Hematopoietic multipotent progenitor cell treated with erythropoietin and hydrocortisone succinate and interleukin-3 and kit ligand, for 8 days (in vitro differentiated cells): ENCODE results near the gene GRHL1.

Source experiments
- DNase-seq: peaks from one replicate; pipeline ENCODE4 v3.0.0-alpha.2; 2015

The GRHL1 gene

DNA sequence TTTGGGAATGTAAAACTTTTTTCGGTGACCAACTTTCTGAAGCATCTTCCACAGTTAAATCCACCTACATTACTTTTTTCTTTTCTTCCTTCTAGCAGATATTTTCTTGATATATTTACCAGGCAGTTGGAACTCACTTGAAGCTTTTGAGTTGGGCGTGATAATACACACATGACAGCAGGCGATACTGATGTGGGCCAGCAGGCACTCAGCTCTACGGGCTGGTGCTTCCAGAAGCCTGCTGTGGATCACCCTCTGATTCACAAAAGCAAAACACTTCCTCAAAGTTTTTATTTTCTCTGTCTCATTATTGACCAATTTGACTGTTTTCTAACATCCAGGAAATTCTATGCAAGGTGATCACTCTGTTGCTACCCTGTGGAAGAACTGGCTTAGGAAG is 22.9 kb downstream of the GRHL1 start:
- no peak for DNase-seq

DNA sequence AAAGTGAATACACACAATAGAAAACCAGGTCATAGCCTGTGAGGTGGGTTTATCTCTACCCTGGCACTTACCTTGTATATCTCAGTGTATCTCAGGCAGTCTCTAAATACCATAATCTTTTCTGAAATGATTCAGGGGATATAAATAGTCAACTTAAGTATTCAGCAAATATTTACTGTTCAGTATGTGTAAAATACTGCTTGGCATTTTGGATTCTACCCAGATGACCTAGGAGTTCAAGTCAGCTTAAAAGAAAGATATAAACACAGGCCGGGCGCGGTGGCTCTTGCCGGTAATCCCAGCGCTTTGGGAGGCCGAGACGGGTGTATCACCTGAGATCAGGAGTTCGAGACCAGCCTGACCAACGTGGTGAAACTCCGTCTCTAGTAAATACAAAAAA is 23.8 kb downstream of the GRHL1 start:
- DNase-seq: no peak

DNA sequence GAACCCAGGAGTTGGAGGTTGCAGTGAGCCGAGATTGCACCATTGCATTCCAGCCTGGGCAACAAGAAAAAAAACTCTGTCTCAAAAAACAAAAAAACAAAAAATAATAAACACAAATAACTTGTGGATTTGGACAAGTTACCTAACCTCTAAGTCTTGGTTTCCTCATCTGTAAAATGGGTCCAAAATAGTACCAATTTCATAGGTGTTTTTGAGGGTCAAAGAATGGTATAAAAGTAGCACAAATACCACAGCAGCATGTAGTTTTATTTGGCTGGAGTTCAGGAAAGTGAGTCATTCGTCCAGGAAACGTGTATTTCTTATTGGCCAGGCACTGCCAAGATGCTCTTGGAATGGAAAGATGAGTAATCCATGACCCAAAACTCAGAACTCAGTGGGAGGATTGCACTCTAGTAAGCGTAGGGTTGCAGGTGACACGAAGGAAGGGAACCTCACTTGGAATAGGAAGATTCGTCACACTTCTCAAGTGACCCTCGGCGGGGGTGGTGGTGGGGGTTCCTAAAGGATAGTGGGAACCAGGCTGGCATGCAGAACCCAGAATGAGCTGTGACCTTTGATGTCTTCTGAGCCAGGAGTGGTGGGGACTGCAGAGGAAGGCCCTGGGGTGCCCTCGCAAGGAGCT is 24.4 kb downstream of the GRHL1 start:
- DNase-seq: peak; percentile 56

DNA sequence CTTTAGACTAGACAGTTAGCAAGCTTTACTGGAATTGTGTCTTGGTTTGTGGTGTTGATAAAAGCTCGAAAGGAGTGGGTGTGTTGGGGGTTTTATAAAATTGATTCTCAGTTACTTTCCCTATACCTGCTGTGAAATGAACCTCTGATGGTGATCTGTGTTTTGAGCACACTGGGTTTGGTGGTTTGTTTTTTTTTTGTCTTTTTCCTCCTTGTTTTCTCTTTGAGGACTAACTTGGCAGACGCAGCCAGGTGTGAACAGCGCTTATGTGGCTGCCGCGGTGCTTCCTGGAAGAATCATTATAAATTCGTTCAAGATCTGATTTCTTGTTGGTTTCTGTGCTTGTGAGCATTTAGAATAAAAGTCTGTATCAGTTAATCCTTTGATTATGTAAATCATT is 28.5 kb downstream of the GRHL1 start:
- no peak for DNase-seq

DNA sequence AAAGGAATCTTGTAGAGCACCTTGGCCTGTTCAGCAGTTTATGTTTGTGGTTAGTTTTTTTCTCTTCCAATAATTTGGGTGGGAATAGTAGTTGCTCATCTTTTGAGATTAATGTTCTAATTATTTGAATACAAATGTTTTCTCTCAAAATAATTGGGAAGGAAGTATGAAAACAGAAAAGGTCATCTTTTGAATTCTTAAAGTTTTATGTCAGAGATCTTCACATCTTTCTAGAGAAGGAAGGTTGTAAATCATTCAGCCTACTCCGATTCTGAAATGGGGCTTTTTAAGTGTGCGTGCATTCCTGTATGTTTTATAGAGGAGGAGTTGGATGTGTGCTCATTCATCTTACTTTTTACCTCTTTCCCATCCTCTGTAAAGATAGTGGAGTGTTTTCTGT is 29.0 kb downstream of the GRHL1 start:
- DNase-seq: no peak

DNA sequence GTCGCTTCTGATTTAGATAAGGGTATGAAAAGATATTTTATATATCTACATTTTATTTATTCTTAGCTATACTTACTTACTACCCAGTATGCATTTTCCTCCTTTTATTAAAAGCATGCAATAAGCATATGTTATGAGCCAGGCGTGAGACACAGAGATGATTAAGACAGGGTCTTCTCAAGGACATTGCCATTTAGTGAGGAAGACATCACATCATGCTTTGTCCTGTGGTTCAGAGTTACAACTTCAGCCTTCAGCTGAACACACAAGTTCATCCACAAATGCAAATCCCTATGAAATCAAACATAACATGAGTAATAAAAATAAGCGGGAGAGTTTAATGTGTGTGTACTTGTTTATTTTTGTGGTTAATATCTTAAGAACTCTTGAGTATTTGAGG is 30.2 kb downstream of the GRHL1 start:
- no peak for DNase-seq

DNA sequence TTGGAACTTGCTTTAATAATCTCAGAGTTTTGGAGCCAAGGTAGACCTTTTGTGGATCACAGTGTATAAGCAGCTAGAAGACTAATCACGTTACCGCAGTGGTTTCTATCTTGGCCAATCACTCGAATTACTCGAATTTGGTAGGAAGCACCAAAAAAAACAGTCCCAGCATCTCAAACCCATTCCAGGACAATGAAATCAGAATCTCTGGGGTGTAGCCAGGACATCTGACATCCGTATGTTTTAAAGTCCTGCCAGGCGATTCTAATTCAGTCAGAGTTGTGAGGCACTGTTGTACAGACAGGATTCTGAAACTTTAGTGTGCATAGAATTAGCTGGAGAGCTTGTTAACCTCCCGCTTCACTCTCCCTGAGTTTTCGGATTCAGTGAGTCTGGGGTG is 30.8 kb downstream of the GRHL1 start:
- DNase-seq: no peak

DNA sequence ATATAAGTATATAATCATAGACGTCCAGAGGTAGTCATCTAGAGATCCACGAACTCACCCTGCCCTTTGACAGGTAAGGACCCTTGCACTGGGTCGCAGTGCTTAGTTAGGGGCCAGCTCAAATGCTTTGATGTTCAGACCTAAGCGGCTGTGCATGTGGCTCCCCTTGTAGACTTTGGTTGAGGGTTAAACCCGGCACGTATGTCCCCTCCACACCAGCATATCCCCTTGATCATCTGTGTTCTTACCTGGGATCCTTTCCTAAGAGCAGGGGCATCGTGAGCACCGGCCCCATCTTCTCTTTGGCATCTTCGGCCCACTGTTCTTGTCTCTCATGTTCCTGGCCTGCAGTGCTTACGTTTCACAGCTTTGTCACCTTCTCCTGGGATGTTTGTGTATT is 31.4 kb downstream of the GRHL1 start:
- DNase-seq: no peak

DNA sequence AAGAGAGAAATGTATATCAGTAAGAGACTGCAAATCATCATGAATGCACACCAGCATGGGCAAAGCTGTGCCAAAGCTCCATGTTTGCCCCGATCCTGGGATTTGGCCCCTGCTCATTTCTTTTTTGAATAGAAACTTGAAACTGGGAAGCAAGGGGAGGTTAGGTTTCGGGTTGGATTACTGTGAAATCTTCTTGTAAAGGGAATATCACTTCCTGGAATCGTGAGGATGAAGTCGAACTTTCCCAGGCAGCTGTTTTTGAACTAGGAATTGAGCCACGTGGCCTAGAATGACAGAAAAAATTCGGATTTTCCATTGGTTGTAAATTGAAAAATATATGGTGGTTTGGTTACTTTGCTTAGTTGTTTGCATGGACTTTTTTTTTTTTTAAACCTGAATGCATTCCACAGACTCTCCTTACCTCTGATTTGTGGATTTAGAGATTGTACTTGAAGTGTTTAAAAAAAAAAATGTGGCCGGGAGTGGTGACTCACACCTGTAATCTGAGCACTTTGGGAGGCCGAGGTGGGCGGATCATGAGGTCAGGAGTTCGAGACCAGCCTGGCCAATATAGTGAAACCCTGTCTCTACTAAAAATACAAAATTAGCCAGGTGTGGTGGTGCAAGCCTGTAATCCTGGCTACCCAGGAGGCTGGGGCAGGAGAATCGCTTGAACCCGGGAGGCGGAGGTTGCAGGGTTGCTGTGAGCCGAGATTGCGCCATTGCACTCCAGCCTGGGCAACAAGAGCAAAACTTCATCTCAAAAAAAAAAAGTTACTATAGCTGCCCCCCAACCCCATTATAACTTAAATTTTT is 32.1 kb downstream of the GRHL1 start:
- DNase-seq: no peak

DNA sequence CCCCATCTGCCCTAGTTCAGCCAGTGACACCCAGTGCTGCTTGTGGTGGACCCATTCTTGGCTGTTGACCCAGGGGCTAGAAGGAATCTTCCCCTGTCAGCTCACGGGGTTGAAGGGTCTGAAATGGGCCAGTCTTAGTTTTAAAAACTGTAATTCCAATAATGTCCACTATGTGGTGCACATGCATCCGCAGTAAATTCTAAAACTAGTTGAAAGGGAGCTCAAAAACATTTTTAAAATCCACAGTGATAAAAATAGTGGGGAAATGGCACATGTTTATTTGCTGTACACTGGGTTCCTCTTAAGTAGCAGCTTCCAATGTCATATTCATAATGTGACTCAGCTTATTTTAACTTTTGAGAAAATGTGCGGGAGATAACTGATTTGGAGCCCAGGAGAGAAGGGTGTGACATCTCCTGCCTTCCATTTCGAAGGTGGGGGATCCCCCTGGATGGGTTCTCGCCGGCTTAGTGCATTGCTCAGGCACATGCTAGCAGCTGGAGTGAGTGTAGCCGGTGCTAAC is 32.8 kb downstream of the GRHL1 start:
- peak; percentile 69 for DNase-seq

DNA sequence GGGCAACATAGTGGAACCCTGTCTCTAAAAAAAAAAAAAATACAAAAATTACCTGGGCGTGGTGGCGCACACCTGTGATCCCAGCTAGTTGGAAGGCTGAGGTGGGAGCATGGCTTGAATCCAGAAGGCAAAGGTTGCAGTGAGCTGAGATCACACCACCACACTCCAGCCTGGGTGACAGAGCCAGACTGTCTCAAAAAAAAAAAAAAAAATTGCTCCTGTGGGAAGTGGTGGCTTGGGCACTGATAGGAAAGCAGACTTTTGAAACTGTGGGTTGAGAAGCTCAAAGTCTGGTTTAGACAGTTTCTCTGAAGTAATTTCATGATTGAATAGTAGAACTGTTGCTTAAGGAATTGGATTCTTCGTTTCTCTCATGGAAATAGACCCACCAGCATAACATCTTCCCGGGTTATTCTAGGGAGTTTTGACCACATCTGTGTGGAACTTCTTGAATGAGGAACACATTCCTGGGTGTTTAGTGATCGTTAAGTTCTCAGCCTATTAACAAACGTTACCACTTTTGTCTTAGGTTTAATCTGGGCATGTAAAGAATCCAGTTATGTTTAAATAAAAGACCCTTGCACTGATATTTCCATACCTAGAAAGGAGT is 33.5 kb downstream of the GRHL1 start:
- DNase-seq: no peak

DNA sequence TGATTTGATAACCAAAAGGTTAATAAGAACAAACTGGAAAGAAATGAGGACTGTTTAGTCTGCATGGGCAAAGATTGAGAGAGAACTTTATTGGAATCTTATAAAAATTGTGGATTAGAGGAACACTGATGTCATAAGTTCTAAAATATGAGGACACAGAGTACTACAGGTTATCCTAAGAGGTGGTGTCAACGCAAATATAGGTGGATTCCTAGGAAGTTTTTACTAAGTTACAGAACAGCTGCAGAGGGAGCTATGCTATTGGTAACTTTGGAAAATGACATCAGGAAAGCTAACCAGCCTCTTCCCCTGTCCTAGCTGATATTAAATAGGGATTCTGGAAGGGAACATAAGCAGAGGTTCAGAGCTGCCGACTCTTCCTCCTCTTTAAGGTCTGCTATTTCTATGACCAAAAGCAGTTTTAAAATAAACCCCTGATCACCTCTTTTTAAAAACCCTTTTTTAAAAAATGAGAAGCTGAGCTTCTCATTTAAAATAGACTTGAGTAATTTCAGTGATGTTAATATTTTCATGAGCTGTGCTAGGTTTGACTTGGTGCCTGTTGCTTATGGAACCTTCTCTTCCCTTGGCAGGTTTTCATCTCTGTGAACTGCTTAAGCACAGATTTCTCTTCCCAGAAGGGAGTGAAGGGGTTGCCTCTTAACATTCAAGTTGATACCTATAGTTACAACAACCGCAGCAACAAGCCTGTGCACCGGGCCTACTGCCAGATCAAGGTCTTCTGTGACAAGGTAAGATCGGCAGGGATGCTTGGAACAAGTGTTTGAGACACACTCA is 34.2 kb downstream of the GRHL1 start:
- DNase-seq: no peak

DNA sequence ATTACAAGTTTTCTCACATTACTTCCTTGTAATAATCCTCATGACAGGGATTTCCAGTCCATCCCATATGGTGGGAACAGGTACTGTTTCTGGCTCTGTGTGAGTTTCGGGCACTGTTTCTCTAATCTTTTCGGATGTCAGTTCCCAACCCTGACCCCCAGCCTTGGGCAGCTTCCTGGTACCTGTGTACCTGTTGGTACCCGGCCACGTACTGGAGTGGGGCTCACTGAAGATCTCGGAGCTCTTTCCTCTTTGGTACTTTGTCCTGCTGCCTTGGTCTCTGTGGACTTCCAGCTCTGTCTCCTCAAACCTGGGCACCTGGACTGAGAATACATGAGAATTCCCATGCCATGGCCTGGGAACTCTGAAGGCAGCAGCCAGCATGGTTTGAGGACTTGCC is 36.8 kb downstream of the GRHL1 start:
- DNase-seq: no peak

DNA sequence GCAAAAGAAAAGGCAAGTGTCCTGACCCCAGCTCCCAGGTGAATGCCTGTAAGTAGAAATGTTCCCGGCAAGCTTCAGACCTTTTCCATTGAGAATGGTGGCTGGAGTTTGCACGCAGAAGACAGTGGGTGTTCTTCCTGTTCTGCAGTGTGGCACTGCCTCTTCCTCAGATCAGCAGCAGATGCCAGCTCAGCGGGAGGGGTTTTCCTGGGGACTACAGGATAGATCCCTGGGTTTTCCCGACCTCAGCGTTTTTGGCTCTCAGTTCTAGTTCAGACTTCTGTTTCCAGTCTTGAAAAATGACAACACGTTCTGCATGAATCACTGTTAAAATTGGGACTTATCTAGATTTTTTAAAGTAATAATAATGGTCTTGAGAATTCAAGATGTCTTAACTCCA is 39.2 kb downstream of the GRHL1 start:
- no peak for DNase-seq

DNA sequence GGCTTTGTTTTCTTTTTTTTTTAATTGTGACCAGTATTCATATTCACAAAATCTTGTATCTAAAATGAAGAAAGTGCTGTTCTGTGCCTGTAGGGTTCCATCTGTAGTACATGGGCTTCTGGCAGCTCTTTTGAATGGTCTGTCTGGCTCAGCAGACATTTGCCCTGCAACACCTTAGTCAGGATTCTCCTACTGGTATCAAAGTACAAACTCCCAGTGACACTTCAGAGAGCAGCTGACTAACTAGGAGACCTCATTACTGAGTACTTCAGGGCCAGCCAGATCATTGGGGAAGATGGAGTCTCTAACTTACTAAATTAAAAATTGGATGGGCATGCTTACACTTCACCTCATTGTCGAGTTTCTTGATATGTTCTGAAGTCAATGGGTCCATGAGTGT is 39.7 kb downstream of the GRHL1 start:
- DNase-seq: no peak

DNA sequence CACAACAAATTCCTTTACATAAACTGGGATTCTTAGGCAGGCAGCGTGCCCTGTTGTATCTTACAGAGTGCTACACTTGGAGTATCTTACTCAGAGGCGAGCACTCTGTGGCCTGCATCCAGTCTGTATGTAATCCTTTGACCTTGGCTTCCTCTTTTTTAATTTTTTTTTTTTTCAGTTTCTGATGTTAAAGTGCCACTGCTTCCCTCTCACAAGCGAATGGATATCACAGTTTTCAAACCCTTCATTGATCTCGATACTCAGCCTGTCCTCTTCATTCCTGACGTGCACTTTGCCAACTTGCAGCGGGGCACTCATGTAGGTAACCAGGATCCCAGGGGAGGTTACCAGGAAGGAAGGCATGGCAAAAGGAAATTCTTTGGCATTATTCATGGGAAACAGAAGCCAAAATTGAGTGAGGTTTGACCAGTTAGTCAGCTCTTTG is 40.4 kb downstream of the GRHL1 start:
- DNase-seq: no peak

DNA sequence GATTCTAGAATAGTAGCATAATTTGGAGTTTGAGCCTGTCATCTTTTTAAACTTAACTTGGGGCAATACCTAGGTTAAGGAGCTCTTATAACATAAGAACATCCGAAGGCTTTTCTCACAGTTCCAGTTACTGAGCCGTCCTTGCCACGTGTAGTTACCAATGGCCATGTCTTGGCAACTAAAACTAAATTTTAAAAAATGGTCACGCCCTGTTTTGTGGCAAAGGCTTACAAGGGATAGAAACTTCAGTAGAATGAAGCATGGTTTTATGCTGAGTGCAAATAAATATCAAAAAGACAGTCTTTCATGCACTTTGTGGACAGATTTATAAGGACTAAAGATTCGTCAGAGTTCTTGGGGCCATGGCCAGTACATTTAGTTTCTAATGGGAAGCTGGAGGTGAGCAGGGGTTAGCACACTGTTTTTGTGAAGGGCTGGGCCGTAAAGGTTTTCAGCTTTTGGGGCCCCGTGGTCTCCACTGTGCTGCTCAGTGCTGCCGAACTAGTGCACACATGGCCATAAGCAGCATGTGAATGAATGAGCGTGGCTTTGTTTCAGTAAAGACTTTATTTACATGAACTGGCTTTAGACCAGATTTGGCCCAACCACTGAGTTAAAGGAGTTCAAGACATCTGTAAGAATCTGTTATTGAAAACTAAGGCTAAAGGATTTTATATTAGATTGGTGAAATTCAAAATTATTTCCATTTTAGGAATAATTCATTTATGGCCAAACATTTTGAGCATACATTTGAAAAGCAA is 41.1 kb downstream of the GRHL1 start:
- DNase-seq: no peak

DNA sequence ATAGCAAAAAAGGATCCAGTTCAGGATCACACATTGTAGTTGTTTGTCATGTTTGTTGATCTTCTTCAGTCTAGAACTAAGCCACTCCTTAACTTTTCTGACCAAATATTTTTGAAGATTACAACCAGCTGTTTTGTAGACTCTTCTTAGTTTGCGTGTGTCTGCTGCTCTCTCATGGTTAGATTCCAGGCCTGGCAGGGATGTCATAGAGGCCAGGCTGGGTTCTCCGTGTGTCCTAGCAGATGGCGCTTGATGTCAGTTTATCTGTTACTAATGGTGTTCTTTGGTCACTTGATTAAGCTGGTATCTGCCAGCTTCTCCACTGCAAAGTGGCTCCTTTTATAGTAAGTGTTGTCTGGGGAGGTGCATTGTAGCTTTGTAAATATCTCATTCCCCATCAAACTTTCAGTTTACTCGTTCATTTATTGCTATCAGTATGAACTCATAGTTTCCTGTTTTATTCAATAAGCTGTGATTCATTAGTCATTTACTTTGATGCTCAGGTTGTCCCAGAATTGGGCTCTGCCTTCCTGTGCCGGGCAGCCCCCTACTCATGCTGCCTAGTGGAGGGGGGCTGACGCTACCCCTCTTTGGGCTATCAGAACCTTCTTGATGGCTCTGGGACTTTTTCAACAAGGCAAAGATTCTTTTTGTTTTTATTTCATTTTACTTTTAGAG is 42.1 kb downstream of the GRHL1 start:
- DNase-seq: peak; percentile 72

DNA sequence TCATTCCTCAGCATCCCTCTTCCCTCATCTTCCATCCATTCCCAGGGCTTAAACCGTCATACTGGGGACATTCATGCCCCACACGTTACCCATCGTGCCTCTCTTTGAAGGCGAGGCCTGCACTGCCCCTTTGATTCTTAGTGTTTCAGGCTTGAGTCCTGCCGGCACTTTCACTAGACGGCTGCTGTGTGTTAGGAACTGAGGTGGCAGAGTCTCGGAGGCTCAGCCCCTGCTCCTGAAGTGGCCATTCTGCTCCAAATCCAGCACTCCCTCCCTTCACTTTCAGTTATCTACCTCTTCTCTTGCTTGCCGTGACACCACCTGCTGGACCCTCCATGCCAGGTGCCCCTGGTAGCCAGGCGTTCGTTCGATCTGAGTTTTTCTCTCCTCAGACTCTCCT is 43.0 kb downstream of the GRHL1 start:
- no peak for DNase-seq

DNA sequence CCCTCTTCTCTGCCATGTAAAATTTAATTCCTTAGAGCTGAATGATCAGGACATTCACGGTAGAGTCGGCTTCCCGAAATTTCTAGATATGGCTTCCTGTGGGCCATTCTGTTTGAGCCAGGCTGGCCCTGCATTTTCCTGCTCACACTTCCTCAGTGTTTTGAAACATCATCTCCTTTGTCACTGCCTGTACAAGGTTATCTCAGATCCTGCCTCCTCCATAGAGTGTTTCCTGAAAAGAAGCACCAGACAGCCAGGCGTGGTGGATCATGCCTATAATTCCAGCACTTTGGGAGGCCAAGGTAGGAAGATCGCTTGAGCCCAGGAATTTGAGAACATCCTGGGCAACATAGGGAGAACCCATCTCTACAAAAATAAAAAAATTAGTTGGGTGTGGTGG is 43.6 kb downstream of the GRHL1 start:
- no peak for DNase-seq

DNA sequence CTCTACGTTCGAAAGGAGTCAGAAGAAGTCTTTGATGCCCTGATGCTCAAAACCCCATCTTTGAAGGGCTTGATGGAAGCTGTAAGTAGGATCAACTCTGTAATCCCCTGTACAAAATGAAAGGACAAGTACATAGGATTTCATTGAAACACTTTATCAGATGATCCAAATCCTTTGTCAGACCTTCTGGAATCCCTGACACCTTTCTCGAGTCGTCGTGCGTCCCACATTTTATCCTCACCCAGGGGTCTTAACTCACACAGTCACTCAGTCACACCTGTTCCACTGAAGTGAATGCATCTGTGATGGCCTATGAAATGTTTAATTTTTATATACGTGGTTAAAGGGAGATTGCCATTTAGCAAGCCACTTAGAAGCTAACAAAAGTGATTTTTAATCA is 44.8 kb downstream of the GRHL1 start:
- DNase-seq: no peak

DNA sequence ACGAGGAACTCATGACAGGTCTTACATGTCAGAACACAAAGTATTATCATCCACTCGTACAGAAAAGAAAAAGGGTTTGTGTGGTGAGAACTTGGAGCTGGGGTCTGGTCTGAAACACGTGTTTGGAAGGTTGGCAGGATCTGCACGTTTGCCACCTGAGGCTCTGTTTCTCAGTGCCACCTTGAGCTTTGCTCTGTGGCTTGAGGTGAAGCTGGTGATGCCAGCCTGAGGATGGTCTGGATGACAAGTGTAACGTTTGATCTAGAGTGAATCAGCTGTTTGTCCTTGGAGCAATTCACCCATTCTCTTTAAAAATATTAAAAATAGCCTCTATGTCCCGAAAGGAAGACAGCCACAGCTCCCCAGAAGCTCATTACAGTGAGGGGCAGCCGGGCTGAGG is 46.4 kb downstream of the GRHL1 start:
- DNase-seq: no peak
